DMS153 (cell line): ENCODE measurements around the gene ANP32A.

Experiments used
- DNase-seq: peaks from one replicate; lab custom pipeline; 2025; lab: John Stamatoyannopoulos, UW

Gene ANP32A

GRCh38 chr15:68797599-68798345 lies 22.9 kb downstream of the ANP32A start:
- no peak for DNase-seq

- DNase-seq: no peak
These were observed 23.5 kb downstream of the ANP32A start for GRCh38 chr15:68797191-68797590.

GRCh38 chr15:68796576-68796975 lies 24.1 kb downstream of the ANP32A start:
- DNase-seq: no peak

GRCh38 chr15:68795298-68795848 lies 25.3 kb downstream of the ANP32A start:
- DNase-seq: no peak

GRCh38 chr15:68794863-68795262 lies 25.8 kb downstream of the ANP32A start:
- no peak for DNase-seq

GRCh38 chr15:68794307-68794706 lies 26.4 kb downstream of the ANP32A start:
- no peak for DNase-seq

GRCh38 chr15:68793776-68794175 lies 26.9 kb downstream of the ANP32A start:
- no peak for DNase-seq

GRCh38 chr15:68792901-68793766 lies 27.6 kb downstream of the ANP32A start:
- no peak for DNase-seq

GRCh38 chr15:68791431-68792283 lies 29.0 kb downstream of the ANP32A start:
- no peak for DNase-seq

- DNase-seq: no peak
These were observed 29.8 kb downstream of the ANP32A start for GRCh38 chr15:68790910-68791309.

- DNase-seq: no peak
These were observed 30.5 kb downstream of the ANP32A start for GRCh38 chr15:68790242-68790575.

- no peak for DNase-seq
These were observed 31.0 kb downstream of the ANP32A start for GRCh38 chr15:68789534-68790241.

- DNase-seq: no peak
These were observed 31.6 kb downstream of the ANP32A start for GRCh38 chr15:68789091-68789490.

- DNase-seq: no peak
These were observed 32.5 kb downstream of the ANP32A start for GRCh38 chr15:68788264-68788624.

GRCh38 chr15:68787609-68788263 lies 33.0 kb downstream of the ANP32A start:
- DNase-seq: no peak

GRCh38 chr15:68786753-68787152 lies 33.9 kb downstream of the ANP32A start:
- DNase-seq: no peak

- DNase-seq: no peak
These were observed 35.2 kb downstream of the ANP32A start for GRCh38 chr15:68785541-68785940.

GRCh38 chr15:68784206-68784605 lies 36.5 kb downstream of the ANP32A start:
- no peak for DNase-seq

GRCh38 chr15:68783226-68784058 lies 37.3 kb downstream of the ANP32A start:
- DNase-seq: no peak

- no peak for DNase-seq
These were observed 38.0 kb downstream of the ANP32A start for GRCh38 chr15:68782589-68783161.
